ENCODE measurements around the gene NAPA. TPM values are rescaled to one million over a fixed set of nuclear protein-coding genes. Genes with fewer than 3 reads are reported as not detected.

The NAPA gene
- total and polyA plus RNA-seq, 2 of the 13 experiments (the other 11 are each of a cell fraction or from before 2014, with no cell fraction given), result 32.6 to 65.9 TPM

DNA sequence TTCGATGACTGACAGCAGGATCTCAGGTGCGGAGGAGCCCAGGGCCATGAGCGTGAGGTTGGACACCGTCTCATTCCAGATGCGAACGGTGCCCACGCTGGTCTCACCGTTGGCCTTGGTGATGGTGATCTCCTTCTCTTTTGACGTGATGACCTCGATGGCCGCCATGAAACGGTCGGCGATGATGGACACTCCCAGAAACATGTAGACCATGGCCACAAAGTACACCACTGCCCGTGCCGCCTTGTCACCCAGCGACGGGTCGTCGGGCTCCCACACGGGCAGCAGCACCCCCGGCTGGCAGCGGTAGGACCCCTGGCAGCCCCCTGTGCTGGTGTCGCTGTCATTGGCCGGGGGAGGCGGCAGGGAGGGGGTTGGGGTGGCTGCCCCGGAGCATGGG, 48.9 kb downstream of the NAPA start:
- Histone ChIP-seq H3K4me2 (ENCODE audit: low read depth, low read length) (no peak overlapping the region), H3K9ac (ENCODE audit: insufficient read depth, low read depth, low read length) (no peak overlapping the region), H3K27ac (ENCODE audit: extremely low read length, insufficient read depth, low read length) (no peak overlapping the region), H3K36me3 (replicated peaks in 1 of 2; ENCODE audit: control insufficient read depth in 1 of 2, insufficient read depth in 2 of 2, low read length in 2 of 2) (no peaks in the 10 kb centered on the region), H3K4me1 (ENCODE audit: insufficient read depth, low read length) (peaks cover 10% of the 10 kb centered on the region), H3K4me3 (replicated peaks in 1 of 3; ENCODE audit: insufficient read depth in 1 of 3, low read depth in 2 of 3, low read length in 3 of 3) (no peak overlapping the region), H4K20me1 (ENCODE audit: insufficient read depth, low read length) (no peaks in the 10 kb centered on the region), H3K9me3 (ENCODE audit: low read length) (no peaks in the 10 kb centered on the region), H3K27me3 (ENCODE audit: control insufficient read depth in 1 of 2, insufficient read depth in 2 of 2, low read length in 2 of 2) (peaks cover 3 to 59% of the 10 kb centered on the region in 2 experiments; a peak in 3 of 5 replicates), H3K79me2 (ENCODE audit: insufficient read depth, low read length) (no peaks in the 10 kb centered on the region), H2AFZ (ENCODE audit: low read length) (no peak overlapping the region)
- ATAC-seq, result no peak
- WGBS (ENCODE audit: low lambda C conversion rate), result 72% methylated on average over 20 of the region's 27 CpGs
- intact Hi-C loops (cut with micrococcal nuclease; ENCODE audit: unreplicated experiment), result no loop called here
- FAIRE-seq, result no peak
- in situ Hi-C loops (cut with HindIII; ENCODE audit: extremely low pct_ligation_motif_present, low pct_unique_long_range_greater_than_20kb), result no loop called here
- POLR2A ChIA-PET, result no interaction called here
- TF ChIP-seq KLF15 (CRISPR knock-in tag; IDR thresholded peaks at IDR 0.05; ENCODE audit: borderline replicate concordance) (no peak), ISL2 (CRISPR knock-in tag; IDR thresholded peaks at IDR 0.05) (no peak)
- DNase-seq (ENCODE audit: low spot score), result no peak
- CTCF ChIA-PET (ENCODE audit: low intra/inter-chr PET ratio, low total read pairs), result no interaction called here
- BruUV-seq (replicated peaks), result no TSS peak

DNA sequence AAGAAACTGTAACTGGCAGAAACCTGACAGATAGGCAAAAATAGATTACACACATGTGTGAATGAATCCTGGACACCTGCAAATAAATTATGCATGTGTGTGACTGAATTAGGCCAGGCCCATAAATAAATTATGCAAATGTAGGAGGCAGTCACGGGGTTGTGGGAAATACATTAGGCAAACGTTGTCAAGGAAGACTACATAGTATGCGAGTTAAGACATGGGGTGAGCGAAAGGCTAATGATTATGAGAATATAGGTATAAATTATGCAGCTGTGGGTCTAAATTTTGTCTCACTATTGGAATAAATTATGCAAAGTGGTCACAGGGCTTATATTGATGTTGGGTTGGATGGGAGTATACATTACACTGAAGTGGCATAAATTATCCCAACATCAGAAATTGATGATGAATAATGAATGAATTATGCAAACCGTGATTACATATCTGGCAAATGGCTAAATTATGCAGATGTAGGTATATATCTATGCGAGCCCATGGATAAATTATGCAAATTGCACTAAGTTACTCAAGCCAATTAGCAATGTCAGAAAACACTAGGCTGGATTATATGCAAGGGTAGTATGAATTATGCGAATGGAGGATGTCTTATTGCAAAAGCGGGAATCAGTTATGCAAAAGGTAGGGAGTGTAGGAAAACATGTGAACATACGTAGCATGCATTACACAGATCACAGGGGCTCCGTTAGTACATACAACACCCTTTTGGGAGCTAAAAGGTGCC, 50.0 kb downstream of the NAPA start:
- in situ Hi-C loops (cut with HindIII; ENCODE audit: extremely low pct_ligation_motif_present, low pct_unique_long_range_greater_than_20kb) (no loop called here), intact Hi-C loops (cut with micrococcal nuclease; ENCODE audit: unreplicated experiment) (no loop called here)
- no peak overlapping the region for H3K4me3 ChIP-seq (replicated peaks in 1 of 3; ENCODE audit: insufficient read depth in 1 of 3, low read depth in 2 of 3, low read length in 3 of 3)
- no peaks in the 10 kb centered on the region for H3K36me3 ChIP-seq (replicated peaks in 1 of 2; ENCODE audit: control insufficient read depth in 1 of 2, insufficient read depth in 2 of 2, low read length in 2 of 2)
- DNase-seq (ENCODE audit: low spot score) (no peak), FAIRE-seq (no peak), ATAC-seq (no peak)
- no peak overlapping the region for H2AFZ ChIP-seq (ENCODE audit: low read length)
- H3K4me1 ChIP-seq (ENCODE audit: insufficient read depth, low read length), result peaks cover 16% of the 10 kb centered on the region
- H3K4me2 ChIP-seq (ENCODE audit: low read depth, low read length), result no peak overlapping the region
- no peak overlapping the region for H3K27ac ChIP-seq (ENCODE audit: extremely low read length, insufficient read depth, low read length)
- H4K20me1 ChIP-seq (ENCODE audit: insufficient read depth, low read length), result no peaks in the 10 kb centered on the region
- WGBS (ENCODE audit: low lambda C conversion rate), result 24% methylated on average over 10 of the region's 10 CpGs
- H3K9me3 ChIP-seq (ENCODE audit: low read length), result no peaks in the 10 kb centered on the region
- POLR2A ChIA-PET, result no interaction called here
- CTCF ChIA-PET (ENCODE audit: low intra/inter-chr PET ratio, low total read pairs), result no interaction called here
- no TSS peak for BruUV-seq (replicated peaks)
- peaks cover 1 to 52% of the 10 kb centered on the region in 2 experiments; a peak in 3 of 5 replicates for H3K27me3 ChIP-seq (ENCODE audit: control insufficient read depth in 1 of 2, insufficient read depth in 2 of 2, low read length in 2 of 2)
- H3K79me2 ChIP-seq (ENCODE audit: insufficient read depth, low read length), result no peaks in the 10 kb centered on the region
- TF ChIP-seq RNF2 (conservative IDR thresholded peaks at IDR 0.05; ENCODE audit: low read depth), result no peak
- no peak for TF ChIP-seq ZSCAN31 (CRISPR knock-in tag; IDR thresholded peaks at IDR 0.05; ENCODE audit: low read depth)
- no peak for TF ChIP-seq ZNF543 (CRISPR knock-in tag; IDR thresholded peaks at IDR 0.05)
- TF ChIP-seq, protein P1, sequence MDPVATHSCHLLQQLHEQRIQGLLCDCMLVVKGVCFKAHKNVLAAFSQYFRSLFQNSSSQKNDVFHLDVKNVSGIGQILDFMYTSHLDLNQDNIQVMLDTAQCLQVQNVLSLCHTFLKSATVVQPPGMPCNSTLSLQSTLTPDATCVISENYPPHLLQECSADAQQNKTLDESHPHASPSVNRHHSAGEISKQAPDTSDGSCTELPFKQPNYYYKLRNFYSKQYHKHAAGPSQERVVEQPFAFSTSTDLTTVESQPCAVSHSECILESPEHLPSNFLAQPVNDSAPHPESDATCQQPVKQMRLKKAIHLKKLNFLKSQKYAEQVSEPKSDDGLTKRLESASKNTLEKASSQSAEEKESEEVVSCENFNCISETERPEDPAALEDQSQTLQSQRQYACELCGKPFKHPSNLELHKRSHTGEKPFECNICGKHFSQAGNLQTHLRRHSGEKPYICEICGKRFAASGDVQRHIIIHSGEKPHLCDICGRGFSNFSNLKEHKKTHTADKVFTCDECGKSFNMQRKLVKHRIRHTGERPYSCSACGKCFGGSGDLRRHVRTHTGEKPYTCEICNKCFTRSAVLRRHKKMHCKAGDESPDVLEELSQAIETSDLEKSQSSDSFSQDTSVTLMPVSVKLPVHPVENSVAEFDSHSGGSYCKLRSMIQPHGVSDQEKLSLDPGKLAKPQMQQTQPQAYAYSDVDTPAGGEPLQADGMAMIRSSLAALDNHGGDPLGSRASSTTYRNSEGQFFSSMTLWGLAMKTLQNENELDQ (CRISPR knock-in tag; IDR thresholded peaks at IDR 0.05; ENCODE audit: borderline replicate concordance), result no peak
- TF ChIP-seq NR2F6 (IDR thresholded peaks at IDR 0.05), result no peak
- TF ChIP-seq NR2F6 (CRISPR knock-in tag; IDR thresholded peaks at IDR 0.05), result no peak
- no peak for TF ChIP-seq ZNF468 (CRISPR knock-in tag; IDR thresholded peaks at IDR 0.05)
- no peak for TF ChIP-seq HOXA5 (CRISPR knock-in tag; IDR thresholded peaks at IDR 0.05)
- TF ChIP-seq, protein P2, sequence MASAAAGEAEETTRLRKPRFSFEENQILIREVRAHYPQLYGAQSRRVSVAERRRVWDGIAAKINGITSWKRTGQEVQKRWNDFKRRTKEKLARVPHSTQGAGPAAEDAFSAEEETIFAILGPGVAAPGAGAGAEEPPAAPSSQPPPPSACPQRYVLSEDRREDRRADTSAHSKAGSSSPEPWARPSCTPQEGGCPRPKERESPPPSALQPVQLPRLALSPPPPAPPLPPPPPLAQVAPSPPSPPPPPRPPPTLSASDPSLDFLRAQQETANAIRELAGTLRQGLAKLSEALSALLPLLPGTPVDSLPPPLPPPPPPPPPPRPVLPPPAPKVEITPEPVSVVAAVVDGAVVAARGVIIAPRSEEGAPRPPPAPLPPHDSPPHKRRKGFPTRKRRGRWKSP (CRISPR knock-in tag; IDR thresholded peaks at IDR 0.05), result no peak
- no peak for TF ChIP-seq ZNF878 (CRISPR knock-in tag; IDR thresholded peaks at IDR 0.05)
- TF ChIP-seq MXI1 (IDR thresholded peaks at IDR 0.05; ENCODE audit: borderline replicate concordance, low read depth, low read length), result no peak
- no peak for TF ChIP-seq NAIF1 (CRISPR knock-in tag; IDR thresholded peaks at IDR 0.05; ENCODE audit: borderline replicate concordance)
- no peak overlapping the region for H3K9ac ChIP-seq (ENCODE audit: insufficient read depth, low read depth, low read length)
